Activated CD8-positive, alpha-beta memory T cell treated with anti-CD3 and anti-CD28 coated beads for 24 hours (primary cell): ENCODE measurements around the gene FBXO40.

ENCODE experiments used
- DNase-seq: peaks from one replicate; pipeline ENCODE4 v3.0.0-alpha.2; 2020

Gene FBXO40

DNA sequence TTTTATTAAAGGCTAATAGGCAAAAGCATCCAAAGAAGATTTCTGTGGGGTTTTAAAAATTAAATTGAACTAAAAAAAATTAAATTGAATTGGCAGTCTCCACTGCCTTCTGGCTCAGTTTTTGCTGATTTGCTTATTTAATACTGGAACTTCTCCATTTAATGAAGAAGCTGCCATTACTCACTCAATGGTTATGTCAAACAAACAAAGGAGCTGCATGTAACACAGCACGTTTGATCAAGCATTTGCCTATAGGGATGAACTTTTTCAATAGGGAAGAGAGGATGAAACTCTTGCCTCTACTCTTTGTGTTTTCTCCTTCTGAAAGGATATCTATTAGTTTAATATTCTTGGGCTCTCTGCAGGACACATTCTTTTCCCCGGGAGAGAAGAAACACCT, 72.3 kb downstream of the FBXO40 start:
- no peak for DNase-seq

DNA sequence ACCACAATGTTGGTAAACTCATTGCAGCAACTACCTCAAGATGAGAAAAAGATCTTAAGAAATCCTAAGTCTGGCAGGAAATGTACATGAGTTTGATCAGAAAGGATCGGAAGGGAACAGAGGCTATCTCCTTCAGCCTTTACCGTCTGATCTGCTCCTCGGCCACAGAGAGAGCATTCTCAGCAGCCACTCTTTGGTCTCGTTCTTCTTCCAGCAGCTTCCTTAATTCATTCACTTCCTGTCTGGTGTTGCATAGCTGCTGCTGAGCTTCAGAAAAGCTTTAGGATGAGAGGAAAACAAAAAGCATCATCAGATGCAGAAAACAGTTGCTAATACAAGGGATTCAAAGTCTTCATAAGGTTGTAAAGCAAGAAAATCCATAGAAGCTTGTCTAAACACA, 74.2 kb downstream of the FBXO40 start:
- DNase-seq = no peak

DNA sequence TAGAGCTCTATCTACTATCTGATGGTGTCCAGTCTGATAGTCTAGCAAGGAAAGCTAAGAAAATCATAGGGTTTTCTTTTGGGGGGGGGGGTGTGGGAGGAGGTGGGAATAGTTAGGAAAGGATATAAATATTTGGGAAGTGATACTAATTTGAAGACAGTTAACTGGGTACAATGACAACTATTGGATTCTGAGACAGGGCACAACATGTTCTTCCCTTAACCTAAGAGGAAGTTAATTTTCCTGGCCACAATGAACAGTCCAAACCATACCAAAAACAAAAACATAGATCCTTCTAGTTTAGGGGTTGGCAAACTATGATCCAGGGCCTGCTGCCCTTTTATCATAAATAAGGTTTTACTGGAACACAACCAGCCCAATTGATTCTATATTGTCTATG, 77.5 kb downstream of the FBXO40 start:
- DNase-seq = no peak

DNA sequence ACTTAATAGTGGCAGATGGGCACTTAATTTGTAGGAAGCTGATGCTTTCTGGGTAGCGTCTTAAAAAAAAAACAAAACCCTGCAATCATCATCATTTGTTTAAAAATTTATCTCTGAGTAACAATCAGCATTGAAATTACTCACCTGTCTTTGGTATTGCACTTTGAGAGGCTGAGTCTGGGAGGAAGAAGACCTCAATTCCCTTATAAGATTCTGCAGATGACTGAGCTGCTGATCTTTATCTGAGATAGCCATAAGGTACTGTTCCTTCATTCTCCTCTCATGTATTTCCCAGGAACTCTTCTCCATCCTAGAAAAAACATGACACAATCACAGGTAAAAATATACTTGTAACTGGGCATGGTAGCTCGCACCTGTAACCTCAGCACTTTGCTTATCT, 84.0 kb downstream of the FBXO40 start:
- no peak for DNase-seq
